Chondrocyte (in vitro differentiated cells): Measurements from ENCODE around the gene PGD. TPM values are rescaled to one million over a fixed set of nuclear protein-coding genes. Genes with fewer than 3 reads are reported as not detected.

Source experiments
- DNase-seq: peaks from one replicate; pipeline ENCODE4 v3.0.0; 2021; ENCODE audit warnings: mixed read lengths, low spot score
- H3K27ac Mint-ChIP-seq: one replicate; pipeline ENCODE4 v1.8.0; 2021; ENCODE audit warnings: mild to moderate bottlenecking, moderate library complexity, mixed read lengths; ENCODE audit not compliant: unreplicated experiment
- H3K27me3 Mint-ChIP-seq: 2 replicates; pipeline ENCODE4 v1.8.0; 2021; ENCODE audit warnings: low read depth, mixed read lengths
- H3K36me3 Mint-ChIP-seq: 2 replicates; pipeline ENCODE4 v1.8.0; 2021; ENCODE audit warnings: low read depth, mixed read lengths
- H3K4me1 Mint-ChIP-seq: 2 replicates; pipeline ENCODE4 v1.8.0; 2021; ENCODE audit warnings: low read depth, mild to moderate bottlenecking, mixed read lengths
- H3K4me3 Mint-ChIP-seq: one replicate; pipeline ENCODE4 v1.8.0; 2021; ENCODE audit warnings: mild to moderate bottlenecking, moderate library complexity, mixed read lengths; ENCODE audit not compliant: unreplicated experiment
- H3K9me3 Mint-ChIP-seq: 2 replicates; pipeline ENCODE4 v1.8.0; 2021; ENCODE audit warnings: low read depth, mixed read lengths
- total RNA-seq: library from RNA; stranded (reverse); gene quantifications from 3 replicates; pipeline ENCODE4 v1.2.1, GENCODE V29; 2021
- TF ChIP-seq, protein P1 (sequence below): fragments of 200-600 bp; sonication (generic); IDR thresholded peaks from 2 replicates; pipeline ENCODE4 v1.5.0; 2021; ENCODE audit warnings: antibody characterized with exemption, mild to moderate bottlenecking, moderate library complexity

The PGD gene
- total RNA-seq, 1 donor from 2014 or later, result 114 TPM

DNA sequence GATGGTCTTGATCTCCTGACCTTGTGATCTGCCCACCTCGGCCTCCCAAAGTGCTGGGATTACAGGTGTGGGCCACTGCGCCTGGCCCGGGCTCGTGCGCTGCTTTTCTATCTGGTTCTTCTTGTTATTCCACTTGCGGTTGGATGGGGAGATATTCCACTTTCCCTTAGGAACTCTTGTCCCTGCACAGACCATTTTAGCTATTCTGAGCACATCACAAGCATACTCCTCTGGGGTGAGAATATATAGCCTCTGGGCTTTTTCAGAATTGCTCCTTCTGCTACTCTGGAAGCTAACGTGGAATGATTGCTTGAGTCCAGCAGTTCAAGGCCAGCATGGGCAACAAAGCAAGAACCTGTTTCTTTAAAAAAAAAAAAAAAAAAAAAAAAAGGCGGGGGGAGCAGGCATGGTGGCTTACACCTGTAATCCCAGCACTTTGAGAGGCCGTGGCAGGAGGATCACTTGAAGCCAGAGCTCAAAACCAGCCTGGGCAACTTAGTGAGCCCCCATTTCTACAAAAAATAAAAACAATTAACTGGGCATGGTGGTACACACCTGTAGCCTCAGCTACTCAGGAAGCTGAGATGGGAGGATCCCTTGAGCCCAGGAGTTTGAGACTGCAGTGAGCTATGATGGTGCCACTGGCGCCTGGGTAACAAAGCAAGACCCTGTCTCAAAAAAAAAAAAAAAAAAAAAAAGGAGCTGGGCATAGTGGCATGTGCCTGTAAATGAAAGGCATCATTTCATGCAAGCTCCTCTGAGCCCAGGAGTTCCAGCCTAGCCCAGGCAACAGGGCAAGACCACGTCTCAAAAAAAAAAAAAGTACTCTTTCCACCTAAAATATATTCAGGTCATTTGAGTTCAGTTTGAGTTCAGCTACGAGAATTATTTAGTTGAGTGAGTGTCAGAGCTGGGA is 11.8 kb upstream of the PGD start:
- TF ChIP-seq, protein P1, sequence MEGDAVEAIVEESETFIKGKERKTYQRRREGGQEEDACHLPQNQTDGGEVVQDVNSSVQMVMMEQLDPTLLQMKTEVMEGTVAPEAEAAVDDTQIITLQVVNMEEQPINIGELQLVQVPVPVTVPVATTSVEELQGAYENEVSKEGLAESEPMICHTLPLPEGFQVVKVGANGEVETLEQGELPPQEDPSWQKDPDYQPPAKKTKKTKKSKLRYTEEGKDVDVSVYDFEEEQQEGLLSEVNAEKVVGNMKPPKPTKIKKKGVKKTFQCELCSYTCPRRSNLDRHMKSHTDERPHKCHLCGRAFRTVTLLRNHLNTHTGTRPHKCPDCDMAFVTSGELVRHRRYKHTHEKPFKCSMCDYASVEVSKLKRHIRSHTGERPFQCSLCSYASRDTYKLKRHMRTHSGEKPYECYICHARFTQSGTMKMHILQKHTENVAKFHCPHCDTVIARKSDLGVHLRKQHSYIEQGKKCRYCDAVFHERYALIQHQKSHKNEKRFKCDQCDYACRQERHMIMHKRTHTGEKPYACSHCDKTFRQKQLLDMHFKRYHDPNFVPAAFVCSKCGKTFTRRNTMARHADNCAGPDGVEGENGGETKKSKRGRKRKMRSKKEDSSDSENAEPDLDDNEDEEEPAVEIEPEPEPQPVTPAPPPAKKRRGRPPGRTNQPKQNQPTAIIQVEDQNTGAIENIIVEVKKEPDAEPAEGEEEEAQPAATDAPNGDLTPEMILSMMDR, result no peak
- Mint-ChIP-seq H3K9me3 (no peaks in the 10 kb centered on the region), H3K27ac (peak overlapping the region; percentile 88), H3K4me1 (peaks cover 13% of the 10 kb centered on the region), H3K27me3 (no peaks in the 10 kb centered on the region), H3K36me3 (peaks cover 6% of the 10 kb centered on the region), H3K4me3 (peak overlapping the region; percentile 28)
- no peak for DNase-seq

DNA sequence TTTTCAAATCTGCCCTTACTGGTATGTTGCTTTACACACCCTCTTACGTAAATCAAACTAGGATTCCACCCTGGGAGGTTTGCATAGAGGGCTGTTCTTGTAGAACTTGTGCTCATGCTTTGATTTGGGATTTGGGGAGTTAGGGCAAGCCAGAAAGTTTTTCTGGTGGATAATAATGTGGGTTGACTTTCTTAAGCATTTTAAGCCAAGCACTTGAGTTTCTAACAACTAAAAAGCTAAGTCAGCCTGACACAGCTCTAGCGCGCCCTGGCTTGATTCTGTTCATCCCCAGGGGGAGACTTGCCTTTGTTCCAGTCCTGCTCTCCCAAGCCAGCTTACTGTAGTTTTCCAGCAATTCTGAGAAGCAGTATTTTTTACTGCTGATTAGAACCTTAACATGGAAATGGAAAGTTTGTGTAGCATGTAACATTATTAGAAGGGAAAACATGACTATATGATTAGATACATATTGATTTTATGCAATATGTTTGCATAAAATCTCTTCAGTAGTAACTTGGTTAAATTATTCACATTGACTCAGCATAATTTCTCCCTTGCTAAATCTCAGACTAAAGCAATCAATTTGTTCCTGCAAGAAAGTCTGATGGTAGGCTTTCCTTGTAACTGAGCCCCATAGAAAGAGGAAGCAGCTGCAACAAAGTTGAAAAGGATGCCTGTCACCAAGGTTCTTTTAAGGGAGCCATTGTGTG is 11.0 kb upstream of the PGD start:
- Mint-ChIP-seq H3K4me1 (peaks cover 13% of the 10 kb centered on the region), H3K27me3 (no peaks in the 10 kb centered on the region), H3K27ac (peak overlapping the region; percentile 88), H3K36me3 (peaks cover 6% of the 10 kb centered on the region), H3K9me3 (no peaks in the 10 kb centered on the region), H3K4me3 (peak overlapping the region; percentile 28)
- TF ChIP-seq, protein P1, result peak; percentile 56
- no peak for DNase-seq

DNA sequence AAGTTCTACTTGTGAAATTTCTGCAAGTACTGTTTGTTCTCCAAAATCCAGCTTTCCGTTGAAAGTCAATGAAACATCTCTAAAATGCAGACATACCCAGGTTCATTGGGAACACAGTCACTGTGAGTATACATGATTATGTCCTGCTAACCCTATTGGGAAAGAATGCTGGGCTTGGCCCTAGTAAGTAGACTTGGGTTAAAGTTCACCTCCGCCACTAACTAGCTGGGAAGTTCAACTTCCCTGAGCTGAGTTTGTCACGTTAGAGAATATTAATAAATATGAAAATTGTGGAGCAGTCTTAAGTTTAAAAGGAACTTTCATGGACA is 10.5 kb upstream of the PGD start:
- H3K27ac Mint-ChIP-seq, result peak overlapping the region; percentile 88
- H3K27me3 Mint-ChIP-seq, result no peaks in the 10 kb centered on the region
- TF ChIP-seq, protein P1, result no peak
- DNase-seq, result no peak
- H3K36me3 Mint-ChIP-seq, result peaks cover 6% of the 10 kb centered on the region
- no peaks in the 10 kb centered on the region for H3K9me3 Mint-ChIP-seq
- peaks cover 13% of the 10 kb centered on the region for H3K4me1 Mint-ChIP-seq
- peak overlapping the region; percentile 28 for H3K4me3 Mint-ChIP-seq

DNA sequence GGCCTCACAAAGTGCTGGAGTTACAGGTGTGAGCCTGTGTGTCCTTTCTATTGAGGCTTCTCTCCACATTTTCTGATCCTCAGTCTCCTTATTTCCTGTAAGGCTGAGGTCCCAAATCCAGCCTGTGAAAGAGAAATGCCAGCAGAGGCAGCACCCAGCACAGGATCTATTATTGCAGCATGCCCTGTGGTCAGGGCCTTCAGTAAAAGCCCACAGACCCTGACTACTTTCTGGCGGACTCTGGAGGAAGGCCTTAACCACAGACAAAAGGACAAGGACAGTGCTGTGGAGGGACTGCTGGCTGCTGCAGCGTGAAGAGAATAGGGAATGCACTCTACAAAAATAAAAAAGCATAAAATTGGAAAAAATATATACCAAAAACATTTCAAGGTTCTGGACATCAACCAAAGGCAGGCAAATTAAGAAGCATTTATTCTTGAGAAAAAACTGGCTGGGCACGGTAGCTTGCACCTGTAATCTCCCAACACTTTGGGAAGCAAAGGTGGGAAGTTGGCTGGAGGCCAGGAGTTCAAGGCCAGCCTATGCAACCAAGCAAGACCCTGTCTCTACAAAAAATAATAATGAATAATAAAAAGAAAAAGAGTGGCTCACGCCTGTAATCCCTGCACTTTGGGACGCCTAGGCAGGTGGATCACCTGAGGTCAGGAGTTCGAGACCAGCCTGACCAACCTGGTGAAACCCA is 9.4 kb upstream of the PGD start:
- Mint-ChIP-seq H3K27ac (no peak overlapping the region), H3K36me3 (peaks cover 4% of the 10 kb centered on the region), H3K9me3 (peaks cover 6% of the 10 kb centered on the region), H3K4me1 (peaks cover 13% of the 10 kb centered on the region), H3K27me3 (no peaks in the 10 kb centered on the region), H3K4me3 (no peak overlapping the region)
- TF ChIP-seq, protein P1, result no peak
- DNase-seq, result no peak

DNA sequence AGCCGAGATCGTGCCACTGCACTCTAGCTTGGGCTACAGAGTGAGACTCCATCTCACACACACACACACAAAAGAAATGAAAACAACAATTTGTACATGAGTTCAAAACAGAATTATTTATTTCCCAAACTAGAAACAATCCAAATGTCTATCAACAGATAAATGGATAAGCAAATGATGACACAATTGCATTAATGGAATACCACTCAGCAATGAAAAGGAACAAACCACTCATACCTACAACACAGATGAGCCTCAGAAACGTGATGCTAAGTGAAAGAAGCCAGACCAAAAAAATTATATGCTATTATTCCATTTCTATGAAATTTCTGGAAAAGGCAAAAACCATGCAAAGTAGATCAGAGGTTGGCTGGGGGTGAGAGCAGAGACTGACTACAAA is 2.0 kb upstream of the PGD start:
- H3K4me3 Mint-ChIP-seq, result no peak overlapping the region
- peaks cover 6% of the 10 kb centered on the region for H3K9me3 Mint-ChIP-seq
- TF ChIP-seq, protein P1, result no peak

More for the DNA sequence above, 2.0 kb upstream of the PGD start:
- Mint-ChIP-seq H3K27ac (no peak overlapping the region), H3K4me1 (peaks cover 26% of the 10 kb centered on the region), H3K27me3 (no peaks in the 10 kb centered on the region), H3K36me3 (peaks cover 3% of the 10 kb centered on the region)
- DNase-seq, result no peak
